Upper lobe of left lung (tissue), 6 donors: ENCODE measurements around the gene VWA2. TPM values are rescaled to one million over a fixed set of nuclear protein-coding genes. Genes with fewer than 3 reads are reported as not detected.
A peak's percentile ranks its signal among the peaks of the same experiment; 100 is the strongest.

Source experiments
- ATAC-seq, 2 donors: fragments of 200-7000 bp; cut with Tn5 transposase; one replicate each; pipeline ENCODE4 v1.9.1; 2022; ENCODE audit warnings: mild to moderate bottlenecking in 2 of 2, moderate library complexity in 2 of 2; ENCODE audit not compliant: low FRiP score in 2 of 2
- DNase-seq, 2 donors: peaks; one replicate each; pipeline ENCODE4 v3.0.0-alpha.2; 2019 to 2020
- H3K27ac ChIP-seq, 4 donors: fragments of 200-600 bp; sonication (generic); one replicate each; pipeline ENCODE4 v1.5.1; 2016 to 2019
- H3K27me3 ChIP-seq, 4 donors: fragments of 200-600 bp; sonication (generic); one replicate each; pipeline ENCODE4 v1.5.1; 2017 to 2019
- H3K36me3 ChIP-seq, 4 donors: fragments of 200-600 bp; sonication (generic); one replicate each; pipeline ENCODE4 v1.5.1; 2016 to 2019
- H3K4me1 ChIP-seq, 4 donors: fragments of 200-600 bp; sonication (generic); one replicate each; pipeline ENCODE4 v1.5.1; 2018 to 2019
- H3K4me3 ChIP-seq, 4 donors: fragments of 200-600 bp; sonication (generic); one replicate each; pipeline ENCODE4 v1.5.1; 2017 to 2019; ENCODE audit warnings: mild to moderate bottlenecking in 2 of 4, moderate library complexity in 1 of 4
- H3K9me3 ChIP-seq, 4 donors: fragments of 200-600 bp; sonication (generic); one replicate each; pipeline ENCODE4 v1.5.1; 2018 to 2019
- EP300 ChIP-seq, 4 donors: sonication (generic); formaldehyde crosslinking; IDR thresholded peaks; one replicate each; pipeline ENCODE4 v1.5.1; 2017; ENCODE audit warnings: antibody characterized with exemption in 4 of 4, control low read depth in 2 of 4
- POLR2A ChIP-seq, 4 donors: fragments of 450-650 bp; IDR thresholded peaks; one replicate each; pipeline ENCODE4 v1.5.1; 2016 to 2017; ENCODE audit warnings: antibody characterized with exemption in 4 of 4, mild to moderate bottlenecking in 2 of 4
- POLR2AphosphoS5 ChIP-seq, 2 donors: sonication (generic); formaldehyde crosslinking; IDR thresholded peaks; one replicate each; pipeline ENCODE4 v1.5.1; 2017; ENCODE audit warnings: antibody characterized with exemption in 2 of 2
- WGBS, 2 donors: methylation state at CpG; one replicate each; pipeline ENCODE4 v1.1.5; 2017 to 2018; 5-methylcytosine and 5-hydroxymethylcytosine counted together
- total RNA-seq, 6 donors: library from RNA; depleted of rRNA in 4 of 6; stranded (reverse); fragments of >200 nt in 4 of 6; gene quantifications; one replicate each; pipeline versions ENCODE4 v1.1.0 to v1.2.1, GENCODE V29; 2016 to 2021
- TF ChIP-seq, protein P1 (sequence below), 6 experiments: fragments of 450-650 bp in 4 of 6; fragments of 200-600 bp in 2 of 6; sonication (generic) in 2 of 6; IDR thresholded peaks; one replicate each; pipeline ENCODE4 v1.5.1; 2016 to 2019; ENCODE audit warnings: antibody characterized with exemption in 6 of 6
- donor health status: DM: no; HTN: no; CAD: no; lungs with moderate emphysema.
- donor health status: DM: no; HTN: yes; CAD: no; lungs with severe emphysema.

Gene VWA2
- total RNA-seq, 6 donors from 2014 or later, result 8.3 to 17.8 (median 12.4) TPM

GRCh38 chr10:114320249-114321116, 81.4 kb downstream of the VWA2 start:
- no peak overlapping the region for H3K27ac ChIP-seq

GRCh38 chr10:114322344-114322743, 83.3 kb downstream of the VWA2 start:
- no peaks in the 10 kb centered on the region for H3K9me3 ChIP-seq
- no peak for DNase-seq

More at GRCh38 chr10:114320249-114321116, 81.4 kb downstream of the VWA2 start:
- TF ChIP-seq POLR2A (IDR thresholded peaks at IDR 0.05) (no peak), EP300 (IDR thresholded peaks at IDR 0.05) (no peak)
- TF ChIP-seq, protein P1, sequence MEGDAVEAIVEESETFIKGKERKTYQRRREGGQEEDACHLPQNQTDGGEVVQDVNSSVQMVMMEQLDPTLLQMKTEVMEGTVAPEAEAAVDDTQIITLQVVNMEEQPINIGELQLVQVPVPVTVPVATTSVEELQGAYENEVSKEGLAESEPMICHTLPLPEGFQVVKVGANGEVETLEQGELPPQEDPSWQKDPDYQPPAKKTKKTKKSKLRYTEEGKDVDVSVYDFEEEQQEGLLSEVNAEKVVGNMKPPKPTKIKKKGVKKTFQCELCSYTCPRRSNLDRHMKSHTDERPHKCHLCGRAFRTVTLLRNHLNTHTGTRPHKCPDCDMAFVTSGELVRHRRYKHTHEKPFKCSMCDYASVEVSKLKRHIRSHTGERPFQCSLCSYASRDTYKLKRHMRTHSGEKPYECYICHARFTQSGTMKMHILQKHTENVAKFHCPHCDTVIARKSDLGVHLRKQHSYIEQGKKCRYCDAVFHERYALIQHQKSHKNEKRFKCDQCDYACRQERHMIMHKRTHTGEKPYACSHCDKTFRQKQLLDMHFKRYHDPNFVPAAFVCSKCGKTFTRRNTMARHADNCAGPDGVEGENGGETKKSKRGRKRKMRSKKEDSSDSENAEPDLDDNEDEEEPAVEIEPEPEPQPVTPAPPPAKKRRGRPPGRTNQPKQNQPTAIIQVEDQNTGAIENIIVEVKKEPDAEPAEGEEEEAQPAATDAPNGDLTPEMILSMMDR (IDR thresholded peaks at IDR 0.05), result no peak
- H3K4me1 ChIP-seq, result no peaks in the 10 kb centered on the region
- H3K4me3 ChIP-seq, result no peak overlapping the region
- H3K27me3 ChIP-seq, result no peaks in the 10 kb centered on the region
- ATAC-seq (no peak), DNase-seq (peak in 1 of 2 donors; percentile 70)
- 75 to 86% methylated on average over 15 to 23 of the region's 23 CpGs for WGBS, 2 donors
- H3K9me3 ChIP-seq, result no peaks in the 10 kb centered on the region
- no peaks in the 10 kb centered on the region for H3K36me3 ChIP-seq

GRCh38 chr10:114323023-114323422, 84.0 kb downstream of the VWA2 start:
- ATAC-seq, result no peak
- H3K36me3 ChIP-seq, result no peaks in the 10 kb centered on the region
- no peaks in the 10 kb centered on the region for H3K27me3 ChIP-seq
- H3K27ac ChIP-seq, result no peak overlapping the region
- no peak overlapping the region for H3K4me3 ChIP-seq
- TF ChIP-seq POLR2AphosphoS5 (IDR thresholded peaks at IDR 0.05) (no peak), POLR2A (IDR thresholded peaks at IDR 0.05) (no peak)
- WGBS, 2 donors, result 62 to 67% methylated on average over 5 of the region's 5 CpGs
- H3K9me3 ChIP-seq, result no peaks in the 10 kb centered on the region
- no peaks in the 10 kb centered on the region for H3K4me1 ChIP-seq
- no peak for DNase-seq

More at GRCh38 chr10:114322344-114322743, 83.3 kb downstream of the VWA2 start:
- H3K4me1 ChIP-seq, result no peaks in the 10 kb centered on the region
- H3K36me3 ChIP-seq, result no peaks in the 10 kb centered on the region
- H3K27ac ChIP-seq, result no peak overlapping the region
- no peak for ATAC-seq
- no peak overlapping the region for H3K4me3 ChIP-seq
- TF ChIP-seq EP300 (IDR thresholded peaks at IDR 0.05), result no peak
- no peak for TF ChIP-seq POLR2A (IDR thresholded peaks at IDR 0.05)
- TF ChIP-seq, protein P1 (IDR thresholded peaks at IDR 0.05), result no peak
- no peak for TF ChIP-seq POLR2AphosphoS5 (IDR thresholded peaks at IDR 0.05)
- WGBS, 2 donors, result 92 to 94% methylated on average over 5 of the region's 5 CpGs
- no peaks in the 10 kb centered on the region for H3K27me3 ChIP-seq

DNA sequence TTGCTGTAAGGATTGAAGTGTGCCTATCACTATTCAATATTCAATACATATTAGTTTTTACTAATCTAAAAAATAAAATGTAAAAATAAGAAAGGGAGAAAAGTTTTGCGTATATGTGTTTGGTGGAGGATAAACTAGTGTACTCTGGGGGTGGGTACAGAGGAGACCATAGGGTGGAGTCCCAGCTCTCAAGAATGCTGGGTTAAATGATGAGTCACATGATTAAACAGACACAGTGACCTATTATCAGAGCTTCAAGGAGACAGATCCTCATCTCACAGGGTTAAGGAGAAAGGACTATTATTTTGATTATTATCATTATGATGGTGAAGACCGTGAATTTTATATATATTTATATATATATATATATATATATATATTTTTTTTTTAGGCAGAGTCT, 87.7 kb downstream of the VWA2 start:
- ATAC-seq (no peak), DNase-seq (no peak)
- no peak for TF ChIP-seq POLR2AphosphoS5 (IDR thresholded peaks at IDR 0.05)
- TF ChIP-seq, protein P1 (IDR thresholded peaks at IDR 0.05), result no peak
- H3K4me3 ChIP-seq, result no peak overlapping the region
- H3K27ac ChIP-seq, result no peak overlapping the region
- 88 to 92% methylated on average over 2 of the region's 2 CpGs for WGBS, 2 donors
- no peaks in the 10 kb centered on the region for H3K4me1 ChIP-seq
- H3K36me3 ChIP-seq, result no peaks in the 10 kb centered on the region
- no peaks in the 10 kb centered on the region for H3K9me3 ChIP-seq
- no peaks in the 10 kb centered on the region for H3K27me3 ChIP-seq

GRCh38 chr10:114327537-114328440, 88.7 kb downstream of the VWA2 start:
- DNase-seq (peak in 1 of 2 donors; percentile 45), ATAC-seq (peak in 1 of 2 donors; percentile 74)
- Histone ChIP-seq H3K4me1 (peaks cover 0 to 4% (median 0%) of the 10 kb centered on the region in 4 donors), H3K9me3 (no peaks in the 10 kb centered on the region), H3K36me3 (no peaks in the 10 kb centered on the region), H3K4me3 (no peak overlapping the region), H3K27ac (no peak overlapping the region), H3K27me3 (no peaks in the 10 kb centered on the region)
- 87 to 90% methylated on average over 8 to 12 of the region's 15 CpGs for WGBS, 2 donors
- TF ChIP-seq EP300 (IDR thresholded peaks at IDR 0.05), result no peak
- no peak for TF ChIP-seq POLR2A (IDR thresholded peaks at IDR 0.05)
- TF ChIP-seq POLR2AphosphoS5 (IDR thresholded peaks at IDR 0.05), result no peak
- TF ChIP-seq, protein P1 (IDR thresholded peaks at IDR 0.05), result no peak
